ENCODE measurements around the gene FOXK2. TPM values are rescaled to one million over a fixed set of nuclear protein-coding genes. Genes with fewer than 3 reads are reported as not detected.

FOXK2 gene
- polyA plus RNA-seq, 2 of the 4 experiments (the other 2 are of a cell fraction): 34.8 to 39.2 TPM

DNA sequence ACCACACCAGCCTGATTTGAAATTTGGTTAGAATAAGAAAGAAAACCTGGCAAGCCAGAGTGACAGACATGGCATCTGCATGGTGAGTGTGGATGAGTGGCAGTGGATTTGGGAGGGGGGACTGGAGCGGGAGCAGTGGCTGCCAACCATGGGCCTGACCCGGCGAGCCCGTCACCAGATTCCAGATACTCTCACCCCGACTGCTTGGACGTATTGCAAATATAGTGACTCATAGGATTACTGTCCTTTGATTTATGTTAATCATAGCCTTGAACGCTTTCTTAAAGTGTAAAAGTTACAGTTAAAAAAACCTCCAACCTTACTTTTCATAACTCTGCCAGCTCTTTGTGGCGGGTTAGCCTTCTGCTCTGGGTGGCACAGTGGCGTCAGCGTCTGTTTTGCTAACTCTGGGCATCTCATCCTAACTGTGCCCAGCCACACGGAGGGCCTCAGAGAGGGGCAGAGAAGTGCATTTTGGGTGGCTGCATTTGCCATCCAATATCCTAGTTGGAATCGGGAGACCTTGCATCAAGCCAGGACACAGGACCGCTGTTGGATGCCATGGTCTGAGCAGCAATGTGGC, 26.8 kb upstream of the FOXK2 start:
- Histone ChIP-seq H3K9me3 (no peaks in the 10 kb centered on the region), H3K4me1 (peaks cover 31% of the 10 kb centered on the region), H3K4me3 (no peak overlapping the region), H3K4me2 (peak overlapping the region; percentile 47), H3K27ac (peak overlapping the region in 1 of 2 experiments; percentile 72; a peak in 3 of 6 replicates)
- CTCF ChIA-PET: interaction anchor here (0.6 to 5.7 kb wide), 14 partner anchors 9 to 179 kb away, joined by 3 to 31 read pairs (median 4); partner anchors contain the start of gene FOXK2
- no peak for ATAC-seq
- TF ChIP-seq HOXA7 (CRISPR knock-in tag; IDR thresholded peaks at IDR 0.05) (no peak), FOSL2 (IDR thresholded peaks at IDR 0.05) (peak; percentile 45; the same call in 1 of the 2 replicates), FOSL2 (CRISPR knock-in tag; IDR thresholded peaks at IDR 0.05) (peak; percentile 77)
- TF ChIP-seq, protein P1, sequence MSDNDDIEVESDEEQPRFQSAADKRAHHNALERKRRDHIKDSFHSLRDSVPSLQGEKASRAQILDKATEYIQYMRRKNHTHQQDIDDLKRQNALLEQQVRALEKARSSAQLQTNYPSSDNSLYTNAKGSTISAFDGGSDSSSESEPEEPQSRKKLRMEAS (IDR thresholded peaks at IDR 0.05): 0 out of 2 replicates have a peak, but pooled peaks have one; percentile 3
- FAIRE-seq: no peak
- POLR2A ChIA-PET: interaction anchor here (0.9 kb wide), 1 partner anchor 36 kb away, joined by 4 read pairs; no protein-coding TSS in a partner anchor
- DNase-seq (ENCODE audit: low read depth in 1 of 2, low spot score in 1 of 2): peak in 1 of 2 experiments; percentile 79
- WGBS (ENCODE audit: missing lambda C conversion rate): 45% methylated on average over 13 of the region's 13 CpGs

DNA sequence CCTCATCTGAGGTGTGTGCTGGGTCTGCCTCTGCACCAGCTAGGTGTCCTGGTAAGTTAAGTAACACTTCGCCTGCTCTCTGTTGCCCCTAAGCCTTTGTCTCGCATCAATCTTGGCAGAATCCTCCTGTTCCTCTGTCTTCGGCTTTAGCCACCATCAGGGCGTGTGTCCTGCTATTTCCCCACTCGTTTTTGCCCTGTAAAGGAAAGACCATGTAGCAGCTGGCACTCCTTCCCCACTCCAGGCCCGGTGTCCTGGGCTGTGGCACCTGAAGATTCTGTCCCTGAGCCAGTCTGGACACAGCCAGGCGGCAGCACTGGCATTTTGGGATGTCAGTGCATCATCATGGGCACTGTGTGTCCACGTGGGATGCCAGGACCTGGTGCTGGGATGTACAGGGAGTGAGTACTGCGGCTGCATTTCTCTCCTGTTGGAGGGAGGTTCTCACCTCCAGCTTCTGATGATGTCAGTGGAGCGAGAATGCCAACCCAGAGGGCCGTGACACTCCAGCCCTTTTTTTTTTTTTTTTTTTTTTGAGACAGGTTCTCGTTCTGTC, 26.2 kb upstream of the FOXK2 start:
- ChIA-PET CTCF (interaction anchor here (0.8 to 5.7 kb wide), 18 partner anchors 9 to 142 kb away, joined by 3 to 31 read pairs (median 6); partner anchors contain the start of gene FOXK2), POLR2A (interaction anchor here (0.7 to 0.9 kb wide), 2 partner anchors 9 to 36 kb away, joined by 4 read pairs; no protein-coding TSS in a partner anchor)
- H3K27ac ChIP-seq: peak overlapping the region in 1 of 2 experiments; percentile 72; a peak in 3 of 6 replicates
- peak overlapping the region; percentile 47 for H3K4me2 ChIP-seq
- peak in 1 of 2 experiments; percentile 46 for DNase-seq (ENCODE audit: low read depth in 1 of 2, low spot score in 1 of 2)
- H3K4me3 ChIP-seq: no peak overlapping the region
- FAIRE-seq: no peak
- WGBS (ENCODE audit: missing lambda C conversion rate): 73% methylated on average over 12 of the region's 12 CpGs
- TF ChIP-seq ZC3H11A (IDR thresholded peaks at IDR 0.05): no peak
- TF ChIP-seq POLR2A (IDR thresholded peaks at IDR 0.05; ENCODE audit: low read length): 0 out of 2 replicates have a peak, but pooled peaks have one; percentile 21
- peaks cover 33% of the 10 kb centered on the region for H3K4me1 ChIP-seq
- no peaks in the 10 kb centered on the region for H3K9me3 ChIP-seq
- no peak for ATAC-seq

DNA sequence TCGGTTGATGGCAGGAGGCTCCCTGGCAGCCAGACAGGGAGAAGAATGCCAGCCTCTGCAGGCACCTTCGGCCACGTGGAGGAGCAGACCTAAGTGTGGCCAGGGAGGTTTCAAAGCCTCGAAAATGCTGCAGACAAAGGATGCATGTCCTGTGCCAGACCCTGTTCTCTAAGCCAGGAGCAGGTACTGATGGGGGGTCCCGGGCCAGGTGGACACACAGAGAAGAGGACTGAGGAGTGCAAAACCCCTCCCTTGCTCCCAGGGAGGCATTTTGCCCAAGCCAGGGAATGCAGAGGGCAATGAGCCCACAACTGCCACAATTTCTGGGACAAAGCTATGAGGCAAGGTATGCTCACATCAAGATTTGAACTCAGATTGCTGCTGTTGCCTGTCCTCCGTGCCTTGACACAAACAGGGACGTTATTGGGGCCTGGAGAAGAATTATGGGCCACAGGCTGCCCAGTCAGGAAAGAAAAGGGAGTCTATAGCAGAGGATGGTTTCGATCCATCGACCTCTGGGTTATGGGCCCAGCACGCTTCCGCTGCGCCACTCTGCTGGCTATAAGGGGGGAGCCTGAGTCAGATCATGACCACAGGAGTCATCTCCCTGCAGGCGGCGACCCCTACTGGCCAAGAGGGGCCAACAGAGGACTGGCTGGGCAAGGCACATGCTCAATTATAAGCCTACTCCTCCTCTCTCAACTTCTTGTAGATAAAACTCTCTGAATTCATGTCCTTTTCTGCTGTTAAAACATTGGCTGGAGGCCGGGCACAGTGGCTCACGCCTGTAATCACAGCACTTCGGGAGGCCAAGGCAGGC, 25.1 kb upstream of the FOXK2 start:
- FAIRE-seq (peak; percentile 100), ATAC-seq (peak; percentile 81 to 91), DNase-seq (ENCODE audit: low read depth in 1 of 2, low spot score in 1 of 2) (peak; percentile 98 to 100)
- Histone ChIP-seq H3K27ac (peak overlapping the region in 1 of 2 experiments; percentile 72; a peak in 3 of 6 replicates), H3K4me1 (peaks cover 33% of the 10 kb centered on the region), H3K9me3 (no peaks in the 10 kb centered on the region), H3K4me2 (peak overlapping the region; percentile 47), H3K4me3 (peak overlapping the region; percentile 26; the same call in 1 of the 3 replicates)
- WGBS (ENCODE audit: missing lambda C conversion rate): 1% methylated on average over 17 of the region's 17 CpGs
- ChIA-PET CTCF (interaction anchor here (0.6 to 5.0 kb wide), 27 partner anchors 10 to 174 kb away, joined by 3 to 31 read pairs (median 4); no protein-coding TSS in a partner anchor), POLR2A (interaction anchor here (0.7 to 0.9 kb wide), 2 partner anchors 10 to 25 kb away, joined by 4 to 7 read pairs; partner anchors contain the start of gene FOXK2)
- TF ChIP-seq ZFP36 (IDR thresholded peaks at IDR 0.05; ENCODE audit: borderline replicate concordance, partially characterized antibody) (peak; percentile 2), EHF (CRISPR knock-in tag; IDR thresholded peaks at IDR 0.05) (no peak), TFCP2L1 (CRISPR knock-in tag; IDR thresholded peaks at IDR 0.05) (0 out of 2 replicates have a peak, but pooled peaks have one; percentile 4), CHD4 (IDR thresholded peaks at IDR 0.05; ENCODE audit: borderline replicate concordance) (peak; percentile 97; the same call in 1 of the 2 replicates), MAZ (IDR thresholded peaks at IDR 0.05; ENCODE audit: borderline replicate concordance, low read depth, low read length) (no peak; the same call in 1 of the 2 replicates), SREBF2 (IDR thresholded peaks at IDR 0.05) (peak; percentile 99), ESRRA (IDR thresholded peaks at IDR 0.05; ENCODE audit: borderline replicate concordance, low read length) (no peak; the same call in 1 of the 2 replicates), POLR2A (IDR thresholded peaks at IDR 0.05; ENCODE audit: low read length) (no peak), RAD21 (conservative IDR thresholded peaks at IDR 0.05 in 1 of 2, IDR thresholded peaks at IDR 0.05 in 1 of 2) (peak in 1 of 2 experiments; percentile 40; a peak in 4 of 5 replicates), NFE2L2 (conservative IDR thresholded peaks at IDR 0.05; ENCODE audit: low read length) (no peak), SMC3 (IDR thresholded peaks at IDR 0.05) (peak; percentile 57), HOXA7 (CRISPR knock-in tag; IDR thresholded peaks at IDR 0.05) (0 out of 2 replicates have a peak, but pooled peaks have one; percentile 34), CBX2 (IDR thresholded peaks at IDR 0.05; ENCODE audit: borderline replicate concordance, low read depth) (no peak), MYC (IDR thresholded peaks at IDR 0.05; ENCODE audit: borderline replicate concordance, low read length) (peak; percentile 92), MAFK (IDR thresholded peaks at IDR 0.05; ENCODE audit: partially characterized antibody) (no peak), NR3C1 (IDR thresholded peaks at IDR 0.05) (no peak), BHLHE40 (IDR thresholded peaks at IDR 0.05; ENCODE audit: low read depth, low read length) (peak; percentile 48), EP300 (IDR thresholded peaks at IDR 0.05) (no peak), HOXB13 (CRISPR knock-in tag; IDR thresholded peaks at IDR 0.05; ENCODE audit: low read depth) (peak; percentile 65; the same call in 1 of the 2 replicates), POLR2AphosphoS2 (conservative IDR thresholded peaks at IDR 0.05; ENCODE audit: low read length) (no peak)
- TF ChIP-seq, protein P2, sequence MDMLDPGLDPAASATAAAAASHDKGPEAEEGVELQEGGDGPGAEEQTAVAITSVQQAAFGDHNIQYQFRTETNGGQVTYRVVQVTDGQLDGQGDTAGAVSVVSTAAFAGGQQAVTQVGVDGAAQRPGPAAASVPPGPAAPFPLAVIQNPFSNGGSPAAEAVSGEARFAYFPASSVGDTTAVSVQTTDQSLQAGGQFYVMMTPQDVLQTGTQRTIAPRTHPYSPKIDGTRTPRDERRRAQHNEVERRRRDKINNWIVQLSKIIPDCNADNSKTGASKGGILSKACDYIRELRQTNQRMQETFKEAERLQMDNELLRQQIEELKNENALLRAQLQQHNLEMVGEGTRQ (IDR thresholded peaks at IDR 0.05): peak; percentile 43; the same call in 1 of the 2 replicates
- TF ChIP-seq, protein P3, sequence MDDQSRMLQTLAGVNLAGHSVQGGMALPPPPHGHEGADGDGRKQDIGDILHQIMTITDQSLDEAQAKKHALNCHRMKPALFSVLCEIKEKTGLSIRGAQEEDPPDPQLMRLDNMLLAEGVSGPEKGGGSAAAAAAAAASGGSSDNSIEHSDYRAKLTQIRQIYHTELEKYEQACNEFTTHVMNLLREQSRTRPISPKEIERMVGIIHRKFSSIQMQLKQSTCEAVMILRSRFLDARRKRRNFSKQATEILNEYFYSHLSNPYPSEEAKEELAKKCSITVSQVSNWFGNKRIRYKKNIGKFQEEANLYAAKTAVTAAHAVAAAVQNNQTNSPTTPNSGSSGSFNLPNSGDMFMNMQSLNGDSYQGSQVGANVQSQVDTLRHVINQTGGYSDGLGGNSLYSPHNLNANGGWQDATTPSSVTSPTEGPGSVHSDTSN (IDR thresholded peaks at IDR 0.05): 0 out of 2 replicates have a peak, but pooled peaks have one; percentile 47
- TF ChIP-seq, protein P1 (IDR thresholded peaks at IDR 0.05): peak; percentile 85
- TF ChIP-seq, protein P4, sequence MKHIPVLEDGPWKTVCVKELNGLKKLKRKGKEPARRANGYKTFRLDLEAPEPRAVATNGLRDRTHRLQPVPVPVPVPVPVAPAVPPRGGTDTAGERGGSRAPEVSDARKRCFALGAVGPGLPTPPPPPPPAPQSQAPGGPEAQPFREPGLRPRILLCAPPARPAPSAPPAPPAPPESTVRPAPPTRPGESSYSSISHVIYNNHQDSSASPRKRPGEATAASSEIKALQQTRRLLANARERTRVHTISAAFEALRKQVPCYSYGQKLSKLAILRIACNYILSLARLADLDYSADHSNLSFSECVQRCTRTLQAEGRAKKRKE (CRISPR knock-in tag; IDR thresholded peaks at IDR 0.05; ENCODE audit: low read depth): 0 out of 2 replicates have a peak, but pooled peaks have one; percentile 38
